Transverse colon (tissue), 3 donors: Measurements from ENCODE around the gene STING1.

Source experiments
- CTCF ChIP-seq, 5 experiments: fragments of 200-600 bp in 3 of 5; fragments of 450-650 bp in 2 of 5; sonication (generic) in 3 of 5; IDR thresholded peaks; 1 replicate in 2 of 5; 2 replicates in 3 of 5; pipeline ENCODE4 v1.5.1; 2016 to 2017; ENCODE audit warnings: antibody characterized with exemption in 5 of 5, inconsistent platforms in 3 of 5, mild to moderate bottlenecking in 2 of 5, moderate library complexity in 1 of 5
- EP300 ChIP-seq: sonication (generic); formaldehyde crosslinking; IDR thresholded peaks from one replicate; pipeline ENCODE4 v1.6.1; 2017; ENCODE audit warnings: antibody characterized with exemption, low read depth
- POLR2A ChIP-seq: fragments of 450-650 bp; IDR thresholded peaks from one replicate; pipeline ENCODE4 v1.6.1; 2016; ENCODE audit warnings: antibody characterized with exemption, mild to moderate bottlenecking, moderate library complexity

GRCh38 chr5:139439013-139439903 is 43.3 kb downstream of the STING1 start, which contains the start of gene DNAJC18:
- TF ChIP-seq CTCF (IDR thresholded peaks at IDR 0.05), result no peak
- peak; percentile 42 for TF ChIP-seq POLR2A
- no peak for TF ChIP-seq EP300
